Spleen (tissue), 7 donors: ENCODE measurements around the gene ALDH1L1.

Source experiments
- CTCF ChIP-seq, 11 experiments: fragments of 200-600 bp in 7 of 11; fragments of 450-650 bp in 4 of 11; sonication (generic) in 4 of 11; IDR thresholded peaks in 8 of 11; conservative IDR thresholded peaks in 3 of 11; 1 replicate in 7 of 11; 2 replicates in 4 of 11; pipeline versions ENCODE4 v1.4.0 to v1.8.0; 2016 to 2021; ENCODE audit warnings: antibody characterized with exemption in 11 of 11, inconsistent platforms in 4 of 11, mild to moderate bottlenecking in 1 of 11
- POLR2AphosphoS5 ChIP-seq, 3 donors: sonication (generic); formaldehyde crosslinking; IDR thresholded peaks; one replicate each; pipeline ENCODE4 v1.5.1; 2017; ENCODE audit warnings: antibody characterized with exemption in 3 of 3
- donor health status: DM: no; HTN: no; CAD: no; lungs with moderate emphysema.
- donor health status: DM: no; HTN: no; CAD: no.
- donor health status: DM: no; HTN: no; CAD: no.

- TF ChIP-seq CTCF (IDR thresholded peaks at IDR 0.05 in 8 of 11, conservative IDR thresholded peaks at IDR 0.05 in 3 of 11) (peak; percentile 23 to 74 (median 61)), POLR2AphosphoS5 (IDR thresholded peaks at IDR 0.05) (no peak)
Observed at GRCh38 chr3:126134219-126134975, 46.0 kb downstream of the ALDH1L1 start.
